ENCODE data around the gene GPD1.
"Not testable (repeated sequence)": the region's sequence is repeated elsewhere in the genome, so short reads cannot be mapped to it uniquely, and the experiment has no call there.

The GPD1 gene

DNA sequence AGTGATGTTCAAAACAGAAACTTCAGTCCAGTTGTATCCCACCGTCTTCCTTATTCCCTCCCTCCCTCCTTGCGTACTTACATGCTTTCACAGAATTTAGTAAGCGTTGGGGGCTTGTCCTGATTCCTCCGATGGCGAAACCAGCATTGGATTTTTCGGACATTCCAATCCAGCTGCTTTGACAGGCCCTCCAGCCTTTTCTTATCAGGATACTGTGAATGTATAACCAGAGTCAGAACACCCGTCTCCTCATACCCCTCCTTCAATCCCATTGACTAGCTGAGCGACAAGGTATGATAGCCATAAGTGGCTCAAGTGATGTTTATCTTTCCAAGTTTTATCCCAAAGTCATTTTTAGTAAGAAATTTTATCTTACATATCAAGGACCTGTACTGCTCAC lies 39.2 kb downstream of the GPD1 start:
- H3K4me3 ChIP-seq (ENCODE audit: low read depth, low read length) = no peak overlapping the region
- TF ChIP-seq, protein P1, sequence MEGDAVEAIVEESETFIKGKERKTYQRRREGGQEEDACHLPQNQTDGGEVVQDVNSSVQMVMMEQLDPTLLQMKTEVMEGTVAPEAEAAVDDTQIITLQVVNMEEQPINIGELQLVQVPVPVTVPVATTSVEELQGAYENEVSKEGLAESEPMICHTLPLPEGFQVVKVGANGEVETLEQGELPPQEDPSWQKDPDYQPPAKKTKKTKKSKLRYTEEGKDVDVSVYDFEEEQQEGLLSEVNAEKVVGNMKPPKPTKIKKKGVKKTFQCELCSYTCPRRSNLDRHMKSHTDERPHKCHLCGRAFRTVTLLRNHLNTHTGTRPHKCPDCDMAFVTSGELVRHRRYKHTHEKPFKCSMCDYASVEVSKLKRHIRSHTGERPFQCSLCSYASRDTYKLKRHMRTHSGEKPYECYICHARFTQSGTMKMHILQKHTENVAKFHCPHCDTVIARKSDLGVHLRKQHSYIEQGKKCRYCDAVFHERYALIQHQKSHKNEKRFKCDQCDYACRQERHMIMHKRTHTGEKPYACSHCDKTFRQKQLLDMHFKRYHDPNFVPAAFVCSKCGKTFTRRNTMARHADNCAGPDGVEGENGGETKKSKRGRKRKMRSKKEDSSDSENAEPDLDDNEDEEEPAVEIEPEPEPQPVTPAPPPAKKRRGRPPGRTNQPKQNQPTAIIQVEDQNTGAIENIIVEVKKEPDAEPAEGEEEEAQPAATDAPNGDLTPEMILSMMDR (IDR thresholded peaks at IDR 0.05; ENCODE audit: low read depth, low read length, missing control alignments) = no peak
- DNase-seq (ENCODE audit: low read depth) = no peak

DNA sequence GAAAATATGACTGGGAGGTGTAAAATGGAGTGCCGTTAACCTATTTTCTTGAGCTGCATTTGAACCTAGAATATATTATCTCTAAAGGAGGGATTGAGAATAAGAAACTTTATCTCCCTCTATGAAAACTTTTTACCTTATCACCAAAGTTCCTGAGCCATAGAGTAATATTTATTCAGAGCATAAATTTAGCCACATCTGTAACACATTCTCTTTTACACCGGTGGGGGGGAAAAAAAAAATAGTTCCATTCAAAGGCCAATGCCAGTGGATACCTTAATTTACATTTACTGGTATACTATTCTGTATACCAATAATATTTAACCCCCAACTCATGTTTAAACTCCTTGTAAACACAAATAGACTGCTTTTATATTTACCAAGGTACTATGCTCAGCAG lies 41.6 kb downstream of the GPD1 start:
- TF ChIP-seq, protein P1 (IDR thresholded peaks at IDR 0.05; ENCODE audit: low read depth, low read length, missing control alignments) = no peak
- no peak overlapping the region for H3K4me3 ChIP-seq (ENCODE audit: low read depth, low read length)
- no peak for DNase-seq (ENCODE audit: low read depth)

DNA sequence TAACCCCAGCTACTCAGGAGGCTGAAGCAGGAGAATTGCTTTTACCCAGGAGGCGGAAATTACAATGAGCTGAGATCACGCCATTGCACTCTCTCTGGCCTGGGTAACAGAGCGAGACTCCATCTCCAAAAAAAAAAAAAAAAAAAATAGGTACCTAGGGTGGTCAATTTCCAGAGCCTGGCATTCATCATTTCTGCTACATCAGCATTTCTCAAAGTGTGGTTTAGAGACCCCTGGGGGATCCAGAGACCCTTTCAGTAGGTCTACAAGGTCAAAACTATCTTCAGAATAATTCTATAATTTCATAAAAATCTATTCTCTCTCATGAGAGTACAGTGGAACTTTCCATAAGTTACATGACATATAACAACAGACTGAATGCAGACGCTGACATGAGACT lies 43.5 kb downstream of the GPD1 start:
- TF ChIP-seq, protein P1 (IDR thresholded peaks at IDR 0.05; ENCODE audit: low read depth, low read length, missing control alignments) = no peak
- no peak for DNase-seq (ENCODE audit: low read depth)
- H3K4me3 ChIP-seq (ENCODE audit: low read depth, low read length) = no peak overlapping the region

DNA sequence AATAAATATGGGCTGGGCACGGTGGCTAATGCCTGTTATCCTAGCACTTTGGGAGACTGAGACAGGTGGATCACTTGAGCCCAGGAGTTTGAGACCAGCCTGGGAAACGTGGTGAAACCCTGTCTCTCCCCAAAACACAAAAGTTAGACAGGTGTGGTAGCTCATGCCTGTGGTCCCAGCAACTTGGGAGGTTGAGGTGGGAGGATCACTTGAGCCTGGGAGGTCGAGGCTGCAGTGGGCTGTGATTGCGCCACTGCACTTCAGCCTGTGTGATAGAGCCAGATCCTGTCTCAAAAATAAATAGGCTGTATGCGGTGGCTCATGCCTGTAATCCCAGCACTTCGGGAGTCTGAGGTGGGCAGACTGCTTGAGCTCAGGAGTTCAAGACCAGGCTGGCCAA lies 44.2 kb downstream of the GPD1 start:
- H3K4me3 ChIP-seq (ENCODE audit: low read depth, low read length); DNase-seq (ENCODE audit: low read depth): not testable (repeated sequence)

DNA sequence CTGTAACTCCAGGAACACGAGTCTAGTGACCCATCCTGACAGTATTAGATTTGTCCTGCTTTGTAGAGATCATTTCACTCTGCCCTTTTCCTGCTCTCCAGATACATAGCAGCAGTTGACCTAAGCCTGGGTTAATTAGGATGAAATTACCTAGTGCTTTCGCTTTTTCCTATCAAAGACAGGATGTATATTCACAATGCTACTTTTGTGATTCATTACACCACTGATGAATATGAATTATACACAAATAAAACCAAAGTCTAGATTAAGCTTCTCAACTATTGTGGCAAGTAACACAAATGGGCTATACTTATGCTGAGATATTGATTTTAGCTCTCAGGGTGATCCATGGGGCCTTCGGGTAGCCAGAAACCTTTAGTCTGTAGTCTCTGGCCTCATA lies 45.5 kb downstream of the GPD1 start:
- TF ChIP-seq, protein P1 (IDR thresholded peaks at IDR 0.05; ENCODE audit: low read depth, low read length, missing control alignments) = no peak
- no peak overlapping the region for H3K4me3 ChIP-seq (ENCODE audit: low read depth, low read length)
- no peak for DNase-seq (ENCODE audit: low read depth)

DNA sequence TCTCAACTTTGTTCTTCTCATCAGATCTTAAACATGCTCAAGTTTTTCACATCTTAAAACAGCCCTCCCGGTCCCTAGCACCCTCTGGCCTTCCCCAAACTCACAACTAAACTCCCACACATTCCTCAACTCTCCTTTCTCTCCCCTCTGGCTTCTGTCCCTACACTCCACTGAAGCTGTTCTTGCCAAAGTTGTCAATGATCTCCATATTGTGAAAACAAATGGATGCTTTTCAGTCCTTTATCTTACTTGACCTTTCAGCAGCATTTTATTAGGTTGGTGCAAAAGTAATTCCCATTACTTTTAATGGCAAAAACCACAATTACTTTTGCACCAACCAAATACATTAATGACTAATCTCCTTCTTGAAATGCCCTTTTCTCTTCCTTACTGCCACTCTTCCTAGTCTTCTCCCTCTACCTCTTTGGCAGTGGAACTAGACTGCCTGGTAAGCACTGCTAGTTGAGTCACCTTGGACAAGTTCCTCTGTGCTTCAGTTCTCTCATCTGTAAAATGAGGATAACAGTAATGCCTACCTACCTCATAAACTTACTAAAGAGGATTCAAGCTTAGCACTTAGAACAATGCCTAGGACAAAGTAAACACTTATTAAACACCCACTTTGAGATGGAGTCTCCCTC lies 47.4 kb downstream of the GPD1 start:
- no peak for DNase-seq (ENCODE audit: low read depth)
- TF ChIP-seq, protein P1 (IDR thresholded peaks at IDR 0.05; ENCODE audit: low read depth, low read length, missing control alignments) = no peak

DNA sequence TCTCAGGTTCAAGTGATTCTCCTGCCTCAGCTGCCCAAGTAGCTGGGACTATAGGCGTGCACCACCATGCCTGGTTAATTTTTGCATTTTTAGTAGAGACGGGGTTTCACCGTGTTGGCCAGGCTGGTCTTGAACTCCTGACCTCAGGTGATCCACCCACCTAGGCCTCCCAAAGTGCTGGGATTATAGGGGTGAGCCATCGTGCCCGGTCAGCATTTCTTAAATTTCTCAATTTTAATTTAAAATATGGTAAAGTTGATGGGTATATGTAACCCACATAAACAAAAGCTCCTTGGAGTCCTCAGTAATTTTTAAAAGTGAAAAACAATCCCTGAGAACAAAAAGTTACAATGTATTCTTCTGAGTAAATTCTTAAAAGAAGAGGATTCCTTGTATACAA lies 51.1 kb downstream of the GPD1 start:
- not testable (repeated sequence) for H3K4me3 ChIP-seq (ENCODE audit: low read depth, low read length); DNase-seq (ENCODE audit: low read depth)

More for the DNA sequence above, 47.4 kb downstream of the GPD1 start:
- H3K4me3 ChIP-seq (ENCODE audit: low read depth, low read length) = no peak overlapping the region

DNA sequence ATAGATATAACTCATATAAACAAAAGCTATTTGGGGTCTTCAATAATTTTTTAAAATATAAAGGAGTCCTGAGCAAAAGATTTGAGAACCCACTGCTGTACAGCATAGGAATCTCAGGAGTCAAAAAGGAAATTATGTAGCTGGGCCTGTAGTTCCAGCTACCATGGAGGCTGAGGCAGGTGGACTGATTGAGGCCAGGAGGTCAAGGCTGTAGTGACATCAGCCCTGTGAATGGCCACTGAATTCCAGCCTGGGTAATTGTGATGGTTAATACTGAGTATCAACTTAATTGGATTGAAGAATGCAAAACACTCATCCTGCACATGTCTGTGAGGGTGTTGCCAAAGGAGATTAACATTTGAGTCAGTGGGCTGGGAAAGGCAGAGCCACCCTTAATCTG lies 52.8 kb downstream of the GPD1 start:
- H3K4me3 ChIP-seq (ENCODE audit: low read depth, low read length) = no peak overlapping the region
- TF ChIP-seq, protein P1 (IDR thresholded peaks at IDR 0.05; ENCODE audit: low read depth, low read length, missing control alignments) = no peak

More for the DNA sequence above, 52.8 kb downstream of the GPD1 start:
- no peak for DNase-seq (ENCODE audit: low read depth)

Data from GM12864 (cell line).